ENCODE measurements around the gene CALD1. TPM values are rescaled to one million over a fixed set of nuclear protein-coding genes. Genes with fewer than 3 reads are reported as not detected.

CALD1 gene
- total RNA-seq, 1 experiment from 2014 or later = 22.1 TPM

DNA sequence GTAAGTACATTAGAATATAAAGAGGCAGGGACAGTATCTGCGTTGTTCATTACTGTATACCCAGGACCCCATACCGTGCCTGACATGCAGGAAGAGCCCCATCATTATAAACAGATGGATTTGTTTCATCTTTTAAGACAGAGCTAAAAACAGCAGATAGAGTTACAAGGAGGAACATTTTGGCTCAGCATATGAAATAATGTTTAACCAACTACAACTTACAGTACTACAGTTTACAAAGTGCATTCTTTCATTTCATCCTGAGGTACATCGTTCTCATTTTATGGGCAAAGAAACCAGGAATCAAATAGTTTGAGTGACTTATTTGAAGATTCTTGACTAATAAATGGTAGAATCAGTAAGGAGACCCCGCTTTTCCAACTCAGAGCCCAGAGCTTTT, 168.8 kb downstream of the CALD1 start:
- Histone ChIP-seq H3K4me3 (ENCODE audit: low read length) (no peak overlapping the region), H3K27me3 (ENCODE audit: low read length) (no peaks in the 10 kb centered on the region), H4K20me1 (ENCODE audit: low read length) (no peaks in the 10 kb centered on the region), H3K9ac (ENCODE audit: low read length) (no peak overlapping the region), H3K9me3 (ENCODE audit: low read length) (no peaks in the 10 kb centered on the region), H3K4me2 (ENCODE audit: low read length) (no peak overlapping the region), H3K4me1 (ENCODE audit: insufficient read depth, low read length) (no peaks in the 10 kb centered on the region), H3K27ac (ENCODE audit: low read length) (no peak overlapping the region), H3K9me2 (replicated peaks; ENCODE audit: low read length) (no peaks in the 10 kb centered on the region), H3K36me3 (ENCODE audit: low read depth, low read length) (no peaks in the 10 kb centered on the region; the same call in 1 of the 2 replicates), H3K79me2 (ENCODE audit: low read length) (no peaks in the 10 kb centered on the region), H2AFZ (ENCODE audit: low read length) (no peak overlapping the region), H3F3A (ENCODE audit: low read length, unreplicated experiment) (no peaks in the 10 kb centered on the region)
- BruUV-seq (replicated peaks) = no TSS peak
- intact Hi-C loops (cut with micrococcal nuclease) = no loop called here
- no peak for DNase-seq
- POLR2A ChIA-PET (ENCODE audit: unreplicated experiment) = no interaction called here
- CTCF ChIA-PET = no interaction called here
- TF ChIP-seq EZH2 (IDR thresholded peaks at IDR 0.05; ENCODE audit: low read length, unreplicated experiment) (no peak), EZH2phosphoT487 (IDR thresholded peaks at IDR 0.05; ENCODE audit: borderline replicate concordance, low read length) (no peak)
- TF ChIP-seq, protein P1, sequence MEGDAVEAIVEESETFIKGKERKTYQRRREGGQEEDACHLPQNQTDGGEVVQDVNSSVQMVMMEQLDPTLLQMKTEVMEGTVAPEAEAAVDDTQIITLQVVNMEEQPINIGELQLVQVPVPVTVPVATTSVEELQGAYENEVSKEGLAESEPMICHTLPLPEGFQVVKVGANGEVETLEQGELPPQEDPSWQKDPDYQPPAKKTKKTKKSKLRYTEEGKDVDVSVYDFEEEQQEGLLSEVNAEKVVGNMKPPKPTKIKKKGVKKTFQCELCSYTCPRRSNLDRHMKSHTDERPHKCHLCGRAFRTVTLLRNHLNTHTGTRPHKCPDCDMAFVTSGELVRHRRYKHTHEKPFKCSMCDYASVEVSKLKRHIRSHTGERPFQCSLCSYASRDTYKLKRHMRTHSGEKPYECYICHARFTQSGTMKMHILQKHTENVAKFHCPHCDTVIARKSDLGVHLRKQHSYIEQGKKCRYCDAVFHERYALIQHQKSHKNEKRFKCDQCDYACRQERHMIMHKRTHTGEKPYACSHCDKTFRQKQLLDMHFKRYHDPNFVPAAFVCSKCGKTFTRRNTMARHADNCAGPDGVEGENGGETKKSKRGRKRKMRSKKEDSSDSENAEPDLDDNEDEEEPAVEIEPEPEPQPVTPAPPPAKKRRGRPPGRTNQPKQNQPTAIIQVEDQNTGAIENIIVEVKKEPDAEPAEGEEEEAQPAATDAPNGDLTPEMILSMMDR (conservative IDR thresholded peaks at IDR 0.05; ENCODE audit: low read depth, low read length) = no peak
- ATAC-seq = no peak

DNA sequence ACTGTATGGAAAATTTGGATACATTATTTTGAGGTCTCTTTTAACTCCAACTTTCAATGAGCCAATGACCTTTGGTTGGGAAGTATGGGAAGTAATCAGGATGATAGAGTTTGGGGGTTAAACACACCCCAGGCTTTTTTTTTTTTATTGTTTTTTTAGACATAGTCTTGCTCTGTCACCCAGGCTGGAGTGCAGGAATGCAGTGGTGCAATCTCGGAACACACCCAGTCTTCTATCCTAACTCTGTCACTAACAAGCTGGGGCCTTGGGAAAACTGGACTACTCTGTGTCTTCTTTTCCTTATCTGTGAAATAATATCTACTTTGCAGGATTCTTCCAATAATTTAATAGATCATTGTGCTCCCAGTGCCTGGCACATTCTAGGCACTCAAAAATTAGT, 169.3 kb downstream of the CALD1 start:
- Histone ChIP-seq H3K27ac (ENCODE audit: low read length) (no peak overlapping the region), H3K79me2 (ENCODE audit: low read length) (no peaks in the 10 kb centered on the region), H3K27me3 (ENCODE audit: low read length) (no peaks in the 10 kb centered on the region), H3K4me3 (ENCODE audit: low read length) (no peak overlapping the region), H3K36me3 (ENCODE audit: low read depth, low read length) (no peaks in the 10 kb centered on the region; the same call in 1 of the 2 replicates), H2AFZ (ENCODE audit: low read length) (no peak overlapping the region), H3K4me1 (ENCODE audit: insufficient read depth, low read length) (no peaks in the 10 kb centered on the region), H4K20me1 (ENCODE audit: low read length) (no peaks in the 10 kb centered on the region), H3K9ac (ENCODE audit: low read length) (no peak overlapping the region), H3F3A (ENCODE audit: low read length, unreplicated experiment) (no peaks in the 10 kb centered on the region), H3K9me3 (ENCODE audit: low read length) (no peaks in the 10 kb centered on the region), H3K4me2 (ENCODE audit: low read length) (no peak overlapping the region), H3K9me2 (replicated peaks; ENCODE audit: low read length) (no peaks in the 10 kb centered on the region)
- ChIA-PET CTCF (no interaction called here), POLR2A (ENCODE audit: unreplicated experiment) (no interaction called here)
- no TSS peak for BruUV-seq (replicated peaks)
- ATAC-seq = no peak
- intact Hi-C loops (cut with micrococcal nuclease) = no loop called here
- no peak for TF ChIP-seq EZH2 (IDR thresholded peaks at IDR 0.05; ENCODE audit: low read length, unreplicated experiment)
- no peak for TF ChIP-seq EZH2phosphoT487 (IDR thresholded peaks at IDR 0.05; ENCODE audit: borderline replicate concordance, low read length)
- TF ChIP-seq, protein P1 (conservative IDR thresholded peaks at IDR 0.05; ENCODE audit: low read depth, low read length) = no peak
- DNase-seq = no peak

DNA sequence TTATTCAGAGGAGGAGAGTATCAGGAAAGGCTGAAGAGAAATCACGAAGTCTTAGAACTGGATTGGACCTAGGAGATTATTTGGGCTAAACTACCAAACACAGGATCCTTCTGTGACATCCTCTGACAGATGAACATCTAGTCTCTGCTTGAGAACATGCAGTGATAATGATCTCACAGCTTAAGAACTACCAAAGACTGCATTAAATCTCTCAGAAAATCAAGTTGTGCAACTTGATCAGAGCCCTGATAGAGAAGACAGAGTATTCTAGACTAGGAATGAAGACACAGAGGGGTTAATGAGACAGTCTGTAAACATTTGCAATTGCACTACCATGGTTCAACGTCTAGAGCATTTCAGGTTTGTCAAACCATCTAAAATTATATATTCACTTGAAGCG, 169.7 kb downstream of the CALD1 start:
- no peak overlapping the region for H3K9ac ChIP-seq (ENCODE audit: low read length)
- intact Hi-C loops (cut with micrococcal nuclease) = no loop called here
- DNase-seq = no peak
- no peak overlapping the region for H3K4me3 ChIP-seq (ENCODE audit: low read length)
- H3F3A ChIP-seq (ENCODE audit: low read length, unreplicated experiment) = no peaks in the 10 kb centered on the region
- no peaks in the 10 kb centered on the region; the same call in 1 of the 2 replicates for H3K36me3 ChIP-seq (ENCODE audit: low read depth, low read length)
- H3K27ac ChIP-seq (ENCODE audit: low read length) = no peak overlapping the region
- H4K20me1 ChIP-seq (ENCODE audit: low read length) = no peaks in the 10 kb centered on the region
- no peaks in the 10 kb centered on the region for H3K9me2 ChIP-seq (replicated peaks; ENCODE audit: low read length)
- ChIA-PET POLR2A (ENCODE audit: unreplicated experiment) (no interaction called here), CTCF (no interaction called here)
- H3K9me3 ChIP-seq (ENCODE audit: low read length) = no peaks in the 10 kb centered on the region
- no peak for ATAC-seq
- H3K27me3 ChIP-seq (ENCODE audit: low read length) = no peaks in the 10 kb centered on the region
- TF ChIP-seq, protein P1 (conservative IDR thresholded peaks at IDR 0.05; ENCODE audit: low read depth, low read length) = no peak
- no peak for TF ChIP-seq EZH2 (IDR thresholded peaks at IDR 0.05; ENCODE audit: low read length, unreplicated experiment)
- TF ChIP-seq EZH2phosphoT487 (IDR thresholded peaks at IDR 0.05; ENCODE audit: borderline replicate concordance, low read length) = no peak
- no TSS peak for BruUV-seq (replicated peaks)
- no peaks in the 10 kb centered on the region for H3K79me2 ChIP-seq (ENCODE audit: low read length)
- H3K4me2 ChIP-seq (ENCODE audit: low read length) = no peak overlapping the region
- no peak overlapping the region for H2AFZ ChIP-seq (ENCODE audit: low read length)
- no peaks in the 10 kb centered on the region for H3K4me1 ChIP-seq (ENCODE audit: insufficient read depth, low read length)

Data from PC-3 (cell line).